Measurements from ENCODE around the gene ARMH3.
A peak's percentile ranks its signal among the peaks of the same experiment; 100 is the strongest.

ARMH3 gene

DNA sequence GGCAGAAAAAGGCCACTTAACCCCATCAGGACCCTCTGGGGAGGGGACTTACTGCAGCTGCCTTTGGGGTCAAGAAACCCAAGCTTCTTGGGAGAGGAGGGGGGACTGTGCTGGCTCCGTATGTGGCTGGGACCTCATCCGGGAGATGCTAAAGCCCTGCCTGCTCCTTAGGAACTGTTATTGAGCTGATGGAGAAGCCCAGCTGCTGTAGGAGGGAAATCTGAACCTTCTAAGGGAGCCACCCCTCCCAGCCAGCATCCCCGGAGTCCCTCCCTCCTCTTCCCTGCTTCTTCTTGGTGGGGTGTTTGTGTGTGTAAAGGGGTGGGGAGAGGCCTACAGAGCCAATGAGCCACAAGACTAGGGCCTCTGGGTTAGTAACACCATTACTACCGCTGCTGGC, 220.6 kb downstream of the ARMH3 start:
- DNase-seq = no peak
- H3K27me3 ChIP-seq (replicated peaks; ENCODE audit: control insufficient read depth, insufficient read depth, low read length, poor library complexity, severe bottlenecking) = no peaks in the 10 kb centered on the region
- no peak overlapping the region for H3K4me3 ChIP-seq (ENCODE audit: insufficient read depth, low read depth, low read length, poor library complexity, severe bottlenecking)
- no peaks in the 10 kb centered on the region for H3K36me3 ChIP-seq (ENCODE audit: control insufficient read depth, insufficient read depth, low read length)
- no peaks in the 10 kb centered on the region for H3K9me3 ChIP-seq (ENCODE audit: control insufficient read depth, low read length)
- no peak overlapping the region for H3K27ac ChIP-seq (ENCODE audit: insufficient read depth, low read length, poor library complexity, severe bottlenecking)
- peaks cover 62% of the 10 kb centered on the region for H3K4me1 ChIP-seq (ENCODE audit: control insufficient read depth, insufficient read depth, low read length, poor library complexity, severe bottlenecking)

DNA sequence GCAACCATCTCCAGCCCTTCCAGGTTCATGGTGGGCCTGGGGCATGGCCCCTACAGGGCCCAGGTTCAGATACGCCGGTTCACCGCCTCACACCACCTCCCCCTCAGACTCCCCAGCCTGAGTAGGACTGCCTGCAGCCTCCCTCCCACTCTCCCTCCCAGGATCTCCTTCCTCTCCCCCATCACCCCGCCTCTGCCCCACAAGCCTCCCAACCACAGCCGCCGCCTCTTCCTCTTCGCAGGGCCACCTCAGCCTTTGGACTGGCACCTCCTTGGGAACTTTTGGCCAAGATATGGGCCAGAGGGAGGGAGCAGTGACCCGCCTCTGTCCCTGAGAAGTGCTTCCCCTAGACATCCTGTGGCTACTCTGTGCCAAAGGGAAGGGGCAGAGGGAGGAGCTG, 221.6 kb downstream of the ARMH3 start:
- Histone ChIP-seq H3K9me3 (ENCODE audit: control insufficient read depth, low read length) (no peaks in the 10 kb centered on the region), H3K27ac (ENCODE audit: insufficient read depth, low read length, poor library complexity, severe bottlenecking) (peak overlapping the region; percentile 23), H3K4me3 (ENCODE audit: insufficient read depth, low read depth, low read length, poor library complexity, severe bottlenecking) (no peak overlapping the region), H3K27me3 (replicated peaks; ENCODE audit: control insufficient read depth, insufficient read depth, low read length, poor library complexity, severe bottlenecking) (no peaks in the 10 kb centered on the region), H3K36me3 (ENCODE audit: control insufficient read depth, insufficient read depth, low read length) (no peaks in the 10 kb centered on the region), H3K4me1 (ENCODE audit: control insufficient read depth, insufficient read depth, low read length, poor library complexity, severe bottlenecking) (peaks cover 59% of the 10 kb centered on the region)
- DNase-seq = no peak

DNA sequence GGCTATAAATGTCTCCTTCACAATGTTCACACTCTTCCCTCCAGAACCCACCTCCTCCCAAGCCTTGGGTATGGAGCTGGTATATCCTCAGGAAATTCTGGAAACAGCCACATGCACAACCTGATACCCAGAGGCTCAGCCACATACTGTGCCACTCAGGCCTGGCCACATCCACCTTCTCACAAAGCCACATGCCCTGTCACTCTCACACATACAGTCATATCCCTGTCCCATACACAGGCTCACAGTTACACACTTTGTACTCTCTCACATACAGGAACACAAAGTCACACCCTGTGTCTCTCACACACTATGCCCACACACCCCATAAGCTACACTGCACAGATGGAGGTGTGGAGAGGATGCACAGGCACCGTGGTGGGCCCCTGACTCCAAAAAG, 222.5 kb downstream of the ARMH3 start:
- no peak overlapping the region for H3K27ac ChIP-seq (ENCODE audit: insufficient read depth, low read length, poor library complexity, severe bottlenecking)
- no peak for DNase-seq
- H3K9me3 ChIP-seq (ENCODE audit: control insufficient read depth, low read length) = no peaks in the 10 kb centered on the region
- H3K4me1 ChIP-seq (ENCODE audit: control insufficient read depth, insufficient read depth, low read length, poor library complexity, severe bottlenecking) = peaks cover 61% of the 10 kb centered on the region
- H3K4me3 ChIP-seq (ENCODE audit: insufficient read depth, low read depth, low read length, poor library complexity, severe bottlenecking) = no peak overlapping the region
- H3K36me3 ChIP-seq (ENCODE audit: control insufficient read depth, insufficient read depth, low read length) = no peaks in the 10 kb centered on the region
- no peaks in the 10 kb centered on the region for H3K27me3 ChIP-seq (replicated peaks; ENCODE audit: control insufficient read depth, insufficient read depth, low read length, poor library complexity, severe bottlenecking)

GRCh38 chr10:101832325-101832771, 223.6 kb downstream of the ARMH3 start:
- peaks cover 61% of the 10 kb centered on the region for H3K4me1 ChIP-seq (ENCODE audit: control insufficient read depth, insufficient read depth, low read length, poor library complexity, severe bottlenecking)
- H3K36me3 ChIP-seq (ENCODE audit: control insufficient read depth, insufficient read depth, low read length) = no peaks in the 10 kb centered on the region
- no peak overlapping the region for H3K4me3 ChIP-seq (ENCODE audit: insufficient read depth, low read depth, low read length, poor library complexity, severe bottlenecking)
- no peaks in the 10 kb centered on the region for H3K27me3 ChIP-seq (replicated peaks; ENCODE audit: control insufficient read depth, insufficient read depth, low read length, poor library complexity, severe bottlenecking)
- peak overlapping the region; percentile 85 for H3K27ac ChIP-seq (ENCODE audit: insufficient read depth, low read length, poor library complexity, severe bottlenecking)
- DNase-seq = no peak
- H3K9me3 ChIP-seq (ENCODE audit: control insufficient read depth, low read length) = no peaks in the 10 kb centered on the region

DNA sequence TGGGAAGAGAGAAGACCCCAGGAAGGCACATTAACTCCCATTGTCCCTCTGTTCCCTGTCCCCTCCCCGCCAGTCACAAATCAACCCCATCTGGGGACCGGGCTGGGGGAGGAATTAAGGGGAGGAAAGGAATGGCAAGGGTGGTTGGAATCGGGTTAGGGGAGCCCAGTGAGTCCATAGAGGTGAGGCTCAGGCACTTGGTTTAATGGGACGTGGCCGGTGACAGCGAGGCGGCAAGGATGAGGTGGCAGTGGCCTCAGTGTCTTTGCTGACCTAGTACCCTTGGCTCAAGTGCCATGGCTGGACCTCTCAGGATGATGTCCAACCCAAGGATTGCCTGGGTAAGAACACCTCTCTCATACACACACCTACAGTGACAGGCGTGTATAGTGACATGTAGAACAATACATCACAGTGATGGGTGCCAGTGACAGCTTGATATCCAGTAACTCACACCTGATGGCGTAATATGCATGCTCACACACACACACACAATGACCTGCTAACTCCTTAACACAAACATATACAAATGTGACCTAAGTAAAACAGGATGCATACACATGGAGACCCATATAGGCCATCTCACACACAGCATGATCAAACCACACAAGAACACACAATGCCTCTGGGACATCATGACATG, 224.7 kb downstream of the ARMH3 start:
- peak overlapping the region; percentile 85 for H3K27ac ChIP-seq (ENCODE audit: insufficient read depth, low read length, poor library complexity, severe bottlenecking)
- no peaks in the 10 kb centered on the region for H3K9me3 ChIP-seq (ENCODE audit: control insufficient read depth, low read length)
- no peaks in the 10 kb centered on the region for H3K36me3 ChIP-seq (ENCODE audit: control insufficient read depth, insufficient read depth, low read length)
- no peak for DNase-seq
- H3K4me1 ChIP-seq (ENCODE audit: control insufficient read depth, insufficient read depth, low read length, poor library complexity, severe bottlenecking) = peaks cover 60% of the 10 kb centered on the region
- peak overlapping the region; percentile 43 for H3K4me3 ChIP-seq (ENCODE audit: insufficient read depth, low read depth, low read length, poor library complexity, severe bottlenecking)
- no peaks in the 10 kb centered on the region for H3K27me3 ChIP-seq (replicated peaks; ENCODE audit: control insufficient read depth, insufficient read depth, low read length, poor library complexity, severe bottlenecking)

- peak; percentile 94 to 95 (median 95) for DNase-seq
- peak overlapping the region; percentile 85 for H3K27ac ChIP-seq (ENCODE audit: insufficient read depth, low read length, poor library complexity, severe bottlenecking)
- no peaks in the 10 kb centered on the region for H3K9me3 ChIP-seq (ENCODE audit: control insufficient read depth, low read length)
- no peaks in the 10 kb centered on the region for H3K27me3 ChIP-seq (replicated peaks; ENCODE audit: control insufficient read depth, insufficient read depth, low read length, poor library complexity, severe bottlenecking)
- peak overlapping the region; percentile 43 for H3K4me3 ChIP-seq (ENCODE audit: insufficient read depth, low read depth, low read length, poor library complexity, severe bottlenecking)
- no peaks in the 10 kb centered on the region for H3K36me3 ChIP-seq (ENCODE audit: control insufficient read depth, insufficient read depth, low read length)
- H3K4me1 ChIP-seq (ENCODE audit: control insufficient read depth, insufficient read depth, low read length, poor library complexity, severe bottlenecking) = peaks cover 52% of the 10 kb centered on the region
These were observed 225.4 kb downstream of the ARMH3 start for GRCh38 chr10:101830322-101831168.

GRCh38 chr10:101829561-101830315, 226.2 kb downstream of the ARMH3 start:
- peak; percentile 47 to 59 (median 58) for DNase-seq
- Histone ChIP-seq H3K4me1 (ENCODE audit: control insufficient read depth, insufficient read depth, low read length, poor library complexity, severe bottlenecking) (peaks cover 44% of the 10 kb centered on the region), H3K27ac (ENCODE audit: insufficient read depth, low read length, poor library complexity, severe bottlenecking) (peak overlapping the region; percentile 85)

GRCh38 chr10:101828766-101829551, 227.0 kb downstream of the ARMH3 start:
- H3K4me3 ChIP-seq (ENCODE audit: insufficient read depth, low read depth, low read length, poor library complexity, severe bottlenecking) = no peak overlapping the region
- H3K36me3 ChIP-seq (ENCODE audit: control insufficient read depth, insufficient read depth, low read length) = no peaks in the 10 kb centered on the region
- H3K27me3 ChIP-seq (replicated peaks; ENCODE audit: control insufficient read depth, insufficient read depth, low read length, poor library complexity, severe bottlenecking) = no peaks in the 10 kb centered on the region
- no peak overlapping the region for H3K27ac ChIP-seq (ENCODE audit: insufficient read depth, low read length, poor library complexity, severe bottlenecking)
- DNase-seq = no peak
- peaks cover 36% of the 10 kb centered on the region for H3K4me1 ChIP-seq (ENCODE audit: control insufficient read depth, insufficient read depth, low read length, poor library complexity, severe bottlenecking)
- H3K9me3 ChIP-seq (ENCODE audit: control insufficient read depth, low read length) = no peaks in the 10 kb centered on the region

More at GRCh38 chr10:101829561-101830315, 226.2 kb downstream of the ARMH3 start:
- no peaks in the 10 kb centered on the region for H3K9me3 ChIP-seq (ENCODE audit: control insufficient read depth, low read length)
- H3K36me3 ChIP-seq (ENCODE audit: control insufficient read depth, insufficient read depth, low read length) = no peaks in the 10 kb centered on the region
- peak overlapping the region; percentile 43 for H3K4me3 ChIP-seq (ENCODE audit: insufficient read depth, low read depth, low read length, poor library complexity, severe bottlenecking)
- H3K27me3 ChIP-seq (replicated peaks; ENCODE audit: control insufficient read depth, insufficient read depth, low read length, poor library complexity, severe bottlenecking) = no peaks in the 10 kb centered on the region

DNA sequence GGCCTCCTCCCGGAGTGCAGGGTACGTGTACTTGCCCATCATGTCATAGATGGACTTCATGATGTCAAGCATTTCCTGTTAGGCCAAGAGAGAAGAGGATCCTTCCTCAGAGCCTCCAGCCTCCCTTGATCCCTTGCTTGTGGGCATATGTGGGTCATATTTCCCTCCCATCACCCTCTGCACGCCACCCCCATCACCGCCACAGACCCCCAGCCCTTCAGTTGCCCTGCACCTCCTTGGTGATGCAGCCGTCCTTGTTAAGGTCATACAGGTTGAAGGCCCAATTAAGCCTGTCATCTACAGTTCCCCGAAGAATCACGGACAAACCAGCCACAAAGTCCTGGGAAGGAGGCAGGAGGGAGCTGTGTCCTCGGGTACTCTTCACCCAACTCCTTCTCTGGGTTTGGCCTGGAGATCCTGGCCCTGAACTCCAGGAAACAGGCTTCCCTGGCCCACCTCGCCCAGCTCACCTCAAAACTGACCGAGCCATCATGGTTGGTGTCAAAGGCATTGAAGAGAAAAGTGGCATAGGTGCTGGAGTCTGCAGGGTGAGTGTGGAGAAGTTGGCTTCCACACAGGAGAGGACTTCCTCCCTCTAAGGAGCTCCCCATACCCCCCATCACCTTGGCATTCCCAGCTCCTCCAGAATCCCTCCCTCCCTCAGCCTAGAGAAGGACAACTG, 227.9 kb downstream of the ARMH3 start:
- H3K4me3 ChIP-seq (ENCODE audit: insufficient read depth, low read depth, low read length, poor library complexity, severe bottlenecking) = no peak overlapping the region
- H3K27me3 ChIP-seq (replicated peaks; ENCODE audit: control insufficient read depth, insufficient read depth, low read length, poor library complexity, severe bottlenecking) = no peaks in the 10 kb centered on the region
- H3K9me3 ChIP-seq (ENCODE audit: control insufficient read depth, low read length) = no peaks in the 10 kb centered on the region
- H3K4me1 ChIP-seq (ENCODE audit: control insufficient read depth, insufficient read depth, low read length, poor library complexity, severe bottlenecking) = peaks cover 28% of the 10 kb centered on the region
- no peaks in the 10 kb centered on the region for H3K36me3 ChIP-seq (ENCODE audit: control insufficient read depth, insufficient read depth, low read length)
- DNase-seq = no peak
- H3K27ac ChIP-seq (ENCODE audit: insufficient read depth, low read length, poor library complexity, severe bottlenecking) = no peak overlapping the region
